Central memory CD8-positive, alpha-beta T cell (primary cell): ENCODE data around the gene BAZ1A.
"Not testable (repeated sequence)": the region's sequence is repeated elsewhere in the genome, so short reads cannot be mapped to it uniquely, and the experiment has no call there.

Experiments used
- ATAC-seq: fragments of 150-1000 bp; cut with Tn5 transposase; replicated peaks from 2 replicates; pipeline ENCODE4 v1.10.0; 2022; ENCODE audit warnings: mild to moderate bottlenecking, moderate FRiP score, moderate number of reproducible peaks; ENCODE audit not compliant: poor library complexity, severe bottlenecking; ENCODE audit errors: extremely low read depth
- DNase-seq, 2 donors: peaks; one replicate each; pipeline ENCODE4 v3.0.0; 2021; ENCODE audit warnings: low spot score in 2 of 2
- H3K27ac Mint-ChIP-seq: one replicate; pipeline ENCODE4 v1.8.0; 2022; ENCODE audit warnings: low read depth, mild to moderate bottlenecking, moderate library complexity, mixed read lengths
- H3K27me3 Mint-ChIP-seq: one replicate; pipeline ENCODE4 v1.8.0; 2022; ENCODE audit warnings: mixed read lengths
- H3K36me3 Mint-ChIP-seq: one replicate; pipeline ENCODE4 v1.8.0; 2022; ENCODE audit warnings: mild to moderate bottlenecking, moderate library complexity, mixed read lengths; ENCODE audit not compliant: insufficient read depth
- H3K4me1 Mint-ChIP-seq: one replicate; pipeline ENCODE4 v1.8.0; 2022; ENCODE audit warnings: mixed read lengths
- H3K4me3 Mint-ChIP-seq: one replicate; pipeline ENCODE4 v1.8.0; 2022; ENCODE audit warnings: mild to moderate bottlenecking, moderate library complexity, mixed read lengths
- H3K9me3 Mint-ChIP-seq: one replicate; pipeline ENCODE4 v1.8.0; 2022; ENCODE audit warnings: mixed read lengths

Gene BAZ1A

GRCh38 chr14:34770901-34771300 lies 104.3 kb downstream of the BAZ1A start:
- ATAC-seq (no peak), DNase-seq (no peak)
- Mint-ChIP-seq H3K36me3 (peaks cover 50% of the 10 kb centered on the region), H3K4me1 (no peaks in the 10 kb centered on the region), H3K27me3 (no peaks in the 10 kb centered on the region), H3K9me3 (no peaks in the 10 kb centered on the region), H3K27ac (no peak overlapping the region), H3K4me3 (no peak overlapping the region)

- H3K4me1 Mint-ChIP-seq = no peaks in the 10 kb centered on the region
- H3K27me3 Mint-ChIP-seq = no peaks in the 10 kb centered on the region
- H3K27ac Mint-ChIP-seq = no peak overlapping the region
- no peak overlapping the region for H3K4me3 Mint-ChIP-seq
- no peaks in the 10 kb centered on the region for H3K9me3 Mint-ChIP-seq
- no peak for ATAC-seq
- DNase-seq = no peak
- peaks cover 51% of the 10 kb centered on the region for H3K36me3 Mint-ChIP-seq
These were observed 108.6 kb downstream of the BAZ1A start for GRCh38 chr14:34766606-34767005.

GRCh38 chr14:34766060-34766459 lies 109.1 kb downstream of the BAZ1A start:
- Mint-ChIP-seq H3K27me3 (no peaks in the 10 kb centered on the region), H3K9me3 (no peaks in the 10 kb centered on the region), H3K4me3 (no peak overlapping the region), H3K27ac (no peak overlapping the region), H3K36me3 (peaks cover 51% of the 10 kb centered on the region), H3K4me1 (no peaks in the 10 kb centered on the region)
- no peak for ATAC-seq
- no peak for DNase-seq

GRCh38 chr14:34755215-34755614 lies 119.9 kb downstream of the BAZ1A start:
- Mint-ChIP-seq H3K36me3 (peaks cover 54% of the 10 kb centered on the region), H3K4me1 (no peaks in the 10 kb centered on the region), H3K9me3 (no peaks in the 10 kb centered on the region), H3K27ac (peak overlapping the region; percentile 14), H3K4me3 (no peak overlapping the region), H3K27me3 (no peaks in the 10 kb centered on the region)
- DNase-seq (no peak), ATAC-seq (no peak)

GRCh38 chr14:34754687-34755086 lies 120.5 kb downstream of the BAZ1A start:
- ATAC-seq = no peak
- Mint-ChIP-seq H3K27me3 (no peaks in the 10 kb centered on the region), H3K27ac (no peak overlapping the region), H3K36me3 (peaks cover 49% of the 10 kb centered on the region), H3K4me3 (no peak overlapping the region), H3K4me1 (no peaks in the 10 kb centered on the region), H3K9me3 (no peaks in the 10 kb centered on the region)
- DNase-seq = no peak

- H3K27ac Mint-ChIP-seq = no peak overlapping the region
- H3K36me3 Mint-ChIP-seq = peaks cover 18% of the 10 kb centered on the region
- DNase-seq (no peak), ATAC-seq (no peak)
- no peak overlapping the region for H3K4me3 Mint-ChIP-seq
- H3K4me1 Mint-ChIP-seq = no peaks in the 10 kb centered on the region
- H3K9me3 Mint-ChIP-seq = no peaks in the 10 kb centered on the region
- no peaks in the 10 kb centered on the region for H3K27me3 Mint-ChIP-seq
These were observed 124.5 kb downstream of the BAZ1A start for GRCh38 chr14:34750670-34751069.

GRCh38 chr14:34750233-34750632 lies 124.9 kb downstream of the BAZ1A start:
- Mint-ChIP-seq H3K27me3 (no peaks in the 10 kb centered on the region), H3K4me1 (no peaks in the 10 kb centered on the region), H3K36me3 (peaks cover 14% of the 10 kb centered on the region), H3K9me3 (no peaks in the 10 kb centered on the region), H3K27ac (no peak overlapping the region), H3K4me3 (no peak overlapping the region)
- DNase-seq (no peak), ATAC-seq (no peak)

GRCh38 chr14:34749408-34749807 lies 125.8 kb downstream of the BAZ1A start:
- H3K4me1 Mint-ChIP-seq = no peaks in the 10 kb centered on the region
- H3K27me3 Mint-ChIP-seq = no peaks in the 10 kb centered on the region
- no peak overlapping the region for H3K4me3 Mint-ChIP-seq
- H3K36me3 Mint-ChIP-seq = peaks cover 11% of the 10 kb centered on the region
- ATAC-seq (no peak), DNase-seq (no peak)
- no peak overlapping the region for H3K27ac Mint-ChIP-seq
- H3K9me3 Mint-ChIP-seq = no peaks in the 10 kb centered on the region

GRCh38 chr14:34742270-34743115 lies 132.7 kb downstream of the BAZ1A start:
- H3K27me3 Mint-ChIP-seq = no peaks in the 10 kb centered on the region
- H3K9me3 Mint-ChIP-seq = no peaks in the 10 kb centered on the region
- no peak for ATAC-seq
- peaks cover 17% of the 10 kb centered on the region for H3K4me1 Mint-ChIP-seq
- peaks cover 4% of the 10 kb centered on the region for H3K36me3 Mint-ChIP-seq
- no peak for DNase-seq
- no peak overlapping the region for H3K4me3 Mint-ChIP-seq
- no peak overlapping the region for H3K27ac Mint-ChIP-seq

GRCh38 chr14:34741840-34742239 lies 133.3 kb downstream of the BAZ1A start:
- Mint-ChIP-seq H3K4me1 (peaks cover 17% of the 10 kb centered on the region), H3K27me3 (no peaks in the 10 kb centered on the region), H3K36me3 (peaks cover 4% of the 10 kb centered on the region), H3K9me3 (no peaks in the 10 kb centered on the region), H3K4me3 (no peak overlapping the region), H3K27ac (no peak overlapping the region)
- ATAC-seq (peak; percentile 54), DNase-seq (no peak)

GRCh38 chr14:34740139-34740538 lies 135.0 kb downstream of the BAZ1A start:
- ATAC-seq, DNase-seq, H3K27ac Mint-ChIP-seq, H3K27me3 Mint-ChIP-seq, H3K36me3 Mint-ChIP-seq, H3K4me3 Mint-ChIP-seq, H3K9me3 Mint-ChIP-seq: not testable (repeated sequence)
- H3K4me1 Mint-ChIP-seq = peaks cover 17% of the 10 kb centered on the region

- H3K9me3 Mint-ChIP-seq, H3K4me1 Mint-ChIP-seq, ATAC-seq, H3K27me3 Mint-ChIP-seq, DNase-seq, H3K4me3 Mint-ChIP-seq, H3K36me3 Mint-ChIP-seq, H3K27ac Mint-ChIP-seq: not testable (repeated sequence)
These were observed 138.1 kb downstream of the BAZ1A start for GRCh38 chr14:34737079-34737478.

- ATAC-seq = no peak
- Mint-ChIP-seq H3K4me1 (no peaks in the 10 kb centered on the region), H3K36me3 (peaks cover 2% of the 10 kb centered on the region), H3K27me3 (peaks cover 10% of the 10 kb centered on the region), H3K4me3 (no peak overlapping the region), H3K27ac (no peak overlapping the region), H3K9me3 (no peaks in the 10 kb centered on the region)
- no peak for DNase-seq
These were observed 141.9 kb downstream of the BAZ1A start for GRCh38 chr14:34733245-34733644.
